Anterior cingulate cortex (tissue), 58 donors: Measurements from ENCODE around the gene HKDC1.
A peak's percentile ranks its signal among the peaks of the same experiment; 100 is the strongest.
"Not testable (repeated sequence)": the region's sequence is repeated elsewhere in the genome, so short reads cannot be mapped to it uniquely, and the experiment has no call there.

Experiments used
- DNase-seq, 58 donors: peaks; one replicate each; lab custom pipeline; 2025; lab: John Stamatoyannopoulos, UW

Gene HKDC1

DNA sequence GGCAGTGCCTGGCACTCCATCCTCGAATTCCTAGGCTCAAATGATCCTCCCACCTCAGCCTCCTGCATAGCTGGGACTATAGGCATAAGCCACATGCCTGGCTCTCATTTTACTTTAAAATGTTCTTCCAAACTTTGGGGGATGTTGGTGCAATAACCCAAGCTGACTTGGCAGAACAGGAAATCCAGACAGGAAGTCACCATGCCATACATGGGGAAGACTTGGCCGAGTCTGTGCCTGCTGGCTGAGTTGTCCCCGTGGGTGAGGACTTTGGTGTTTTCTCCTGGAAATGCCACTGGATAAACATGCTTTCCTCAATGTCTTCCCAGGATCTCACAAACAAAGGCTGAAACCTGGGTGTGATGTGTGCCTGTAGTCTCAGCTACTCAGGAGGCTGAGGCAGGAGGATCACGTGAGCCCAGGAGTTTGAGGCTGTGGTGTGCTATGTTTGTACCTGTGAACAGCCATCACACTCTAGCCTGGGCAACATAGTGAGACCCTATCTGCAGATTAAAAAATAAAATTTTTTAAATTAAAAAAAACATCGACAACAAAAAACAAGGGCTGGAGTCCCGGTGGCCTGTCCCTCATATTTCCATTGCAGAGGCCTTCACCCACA is 19.8 kb downstream of the HKDC1 start:
- DNase-seq: no peak

DNA sequence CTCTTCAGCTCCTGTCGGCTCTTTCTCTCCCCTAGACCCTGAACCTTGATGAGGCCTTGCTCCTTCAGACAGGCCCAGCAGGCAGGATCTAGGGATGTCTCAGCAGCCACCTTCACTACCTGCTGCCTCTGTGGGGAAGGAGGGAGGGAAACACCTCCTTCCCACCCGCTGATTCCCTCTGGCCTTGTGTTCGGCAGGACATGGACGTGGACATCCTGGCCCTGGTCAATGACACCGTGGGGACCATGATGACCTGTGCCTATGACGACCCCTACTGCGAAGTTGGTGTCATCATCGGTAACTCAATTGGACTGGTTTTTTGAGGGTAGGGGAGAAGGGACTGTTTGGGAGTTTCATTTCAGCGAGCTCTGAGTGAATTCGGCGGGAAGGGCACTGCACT is 20.3 kb downstream of the HKDC1 start:
- DNase-seq: no peak

GRCh38 chr10:69241575-69241974 is 21.4 kb downstream of the HKDC1 start:
- DNase-seq: no peak

GRCh38 chr10:69242040-69242851 is 22.1 kb downstream of the HKDC1 start:
- no peak for DNase-seq

GRCh38 chr10:69242852-69243212 is 22.7 kb downstream of the HKDC1 start:
- DNase-seq: peak; percentile 9 to 90 (median 66)

- DNase-seq: no peak
Observed at GRCh38 chr10:69243817-69244216, 23.7 kb downstream of the HKDC1 start.

- DNase-seq: no peak
Observed at GRCh38 chr10:69246036-69246435, 25.9 kb downstream of the HKDC1 start.

- no peak for DNase-seq
Observed at GRCh38 chr10:69246581-69247312, 26.6 kb downstream of the HKDC1 start.

- DNase-seq: no peak
Observed at GRCh38 chr10:69247313-69247710, 27.2 kb downstream of the HKDC1 start.

GRCh38 chr10:69248117-69248730 is 28.1 kb downstream of the HKDC1 start:
- no peak for DNase-seq

GRCh38 chr10:69250041-69250440 is 29.9 kb downstream of the HKDC1 start:
- DNase-seq: no peak

GRCh38 chr10:69251417-69251816 is 31.3 kb downstream of the HKDC1 start:
- DNase-seq: not testable (repeated sequence)

- DNase-seq: no peak
Observed at GRCh38 chr10:69253171-69253570, 33.0 kb downstream of the HKDC1 start.

DNA sequence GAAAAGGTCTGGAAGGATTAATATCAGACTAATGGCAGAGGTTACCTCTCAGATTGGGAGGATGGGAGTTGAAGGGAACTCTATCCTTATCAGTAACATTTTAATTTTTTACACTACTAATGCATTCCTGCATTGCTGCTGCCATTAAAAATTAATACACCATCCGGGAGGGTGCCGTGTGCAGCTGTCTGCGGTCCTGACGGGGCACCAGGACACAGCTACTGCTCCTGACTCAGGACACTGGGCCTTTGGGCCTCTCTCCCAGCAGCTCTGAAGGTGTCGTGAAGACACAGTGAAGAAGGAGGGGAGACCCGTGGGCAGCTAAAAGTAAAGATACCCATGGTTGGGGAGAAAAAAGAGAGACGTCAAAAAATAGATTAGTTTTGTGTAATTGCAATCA is 34.7 kb downstream of the HKDC1 start:
- no peak for DNase-seq

DNA sequence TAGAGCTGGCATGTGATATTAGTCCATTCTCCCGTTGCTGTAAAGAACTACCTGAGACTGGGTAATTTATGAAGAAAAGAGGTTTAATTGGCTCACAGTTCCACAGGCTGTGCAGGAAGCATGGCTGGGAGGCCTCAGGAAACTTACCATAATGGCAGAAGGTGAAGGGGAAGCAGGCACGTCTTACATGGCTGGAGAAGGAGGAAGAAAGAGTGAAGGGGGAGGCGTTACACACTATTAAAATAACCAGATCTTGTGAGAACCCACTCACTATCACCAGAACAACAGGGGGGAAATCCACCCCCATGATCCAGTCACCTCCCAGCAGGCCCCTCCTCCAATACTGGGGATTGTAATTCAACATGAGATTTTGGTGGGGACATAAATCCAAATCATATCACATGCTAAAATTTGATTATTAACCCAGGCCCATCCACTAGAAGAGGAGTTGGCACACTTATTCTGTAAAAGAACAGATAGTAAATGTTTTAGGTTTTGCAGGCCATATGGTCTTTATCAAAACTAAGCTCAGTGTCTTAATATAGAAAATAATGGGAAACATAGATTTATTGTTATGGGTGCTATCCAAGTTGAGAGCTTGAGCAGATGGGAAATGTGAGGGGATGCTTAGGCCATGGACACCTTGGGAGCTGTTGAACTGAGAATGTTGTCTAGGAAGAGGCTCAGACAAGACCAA is 39.6 kb downstream of the HKDC1 start:
- DNase-seq: no peak

- no peak for DNase-seq
Observed at GRCh38 chr10:69261184-69261583, 41.1 kb downstream of the HKDC1 start.

- DNase-seq: no peak
Observed at GRCh38 chr10:69262292-69262751, 42.2 kb downstream of the HKDC1 start.

GRCh38 chr10:69265521-69265920 is 45.4 kb downstream of the HKDC1 start:
- no peak for DNase-seq

GRCh38 chr10:69268761-69269416 is 48.8 kb downstream of the HKDC1 start:
- DNase-seq: no peak

DNA sequence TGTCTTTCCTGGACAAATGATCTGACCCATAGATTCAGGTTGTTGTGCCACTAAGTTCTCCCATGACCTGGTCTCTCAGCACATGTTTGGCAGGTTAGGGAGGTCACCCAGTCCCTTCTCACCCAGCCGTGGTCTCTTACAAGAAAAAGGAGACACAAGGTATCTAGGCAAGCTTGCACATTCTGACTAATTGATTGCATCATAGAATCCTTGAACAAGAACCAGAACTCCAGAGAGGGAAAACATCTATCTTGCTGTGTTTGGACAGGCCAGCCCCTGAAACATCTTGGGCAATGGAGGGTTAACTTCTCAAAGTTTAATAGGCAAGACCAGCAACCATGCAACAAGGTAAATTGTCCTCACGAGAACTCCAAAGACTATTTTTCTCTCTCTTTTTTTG is 49.6 kb downstream of the HKDC1 start:
- DNase-seq: no peak
